ENCODE data around the gene LARGE2. TPM values are rescaled to one million over a fixed set of nuclear protein-coding genes. Genes with fewer than 3 reads are reported as not detected.

LARGE2 gene
- total and polyA plus RNA-seq, 2 experiments from 2014 or later: 4.3 to 9.7 TPM

DNA sequence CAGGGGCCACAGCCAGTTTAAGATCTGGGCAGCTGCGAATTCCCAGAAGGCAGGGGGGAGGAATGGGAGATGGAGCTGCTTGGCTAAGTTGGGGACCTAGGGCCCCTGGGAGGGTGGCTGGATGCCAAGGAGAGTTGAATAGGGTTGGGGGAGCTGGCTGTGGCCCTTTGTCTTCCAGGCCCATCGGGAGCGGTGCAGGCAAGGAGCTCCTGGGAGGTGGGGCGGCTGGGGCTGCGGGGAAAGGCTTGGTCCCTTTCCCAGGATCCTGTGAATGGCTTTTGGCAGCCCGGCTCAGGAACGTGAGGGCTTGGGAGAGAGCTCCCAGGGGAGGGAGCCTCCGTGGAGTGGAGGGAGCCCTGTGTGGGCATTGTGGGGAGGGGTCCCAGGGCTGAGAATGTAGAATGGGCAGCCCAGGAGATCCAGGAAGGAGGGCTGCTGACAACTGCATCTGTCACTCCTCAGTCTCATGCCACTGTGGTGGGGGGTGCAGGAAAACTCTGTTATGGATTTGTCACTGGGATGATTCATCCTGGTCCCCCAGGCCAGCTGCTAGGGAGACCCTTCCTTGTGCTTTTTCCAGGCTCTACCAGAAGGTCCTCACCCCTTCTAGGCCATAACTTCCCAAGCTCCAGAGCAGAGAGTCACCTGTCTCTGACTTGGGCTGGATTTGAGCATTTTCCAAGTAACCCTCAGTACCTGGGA is 21.4 kb upstream of the LARGE2 start:
- peak overlapping the region; percentile 21 for H3K4me3 ChIP-seq
- no peak overlapping the region for H2AFZ ChIP-seq
- no peaks in the 10 kb centered on the region for H3K79me2 ChIP-seq
- H3K27ac ChIP-seq: no peak overlapping the region
- H3K36me3 ChIP-seq (replicated peaks; ENCODE audit: insufficient read depth, low read depth): no peaks in the 10 kb centered on the region
- no peaks in the 10 kb centered on the region for H3K9me3 ChIP-seq (ENCODE audit: low read depth)
- no peaks in the 10 kb centered on the region for H3K9me2 ChIP-seq (replicated peaks; ENCODE audit: insufficient read depth)
- 50% methylated on average over 7 of the region's 8 CpGs for WGBS (ENCODE audit: low lambda C conversion rate, missing lambda C conversion rate)
- no peak for DNase-seq (ENCODE audit: low spot score)
- H3K4me2 ChIP-seq: peak overlapping the region; percentile 93
- H4K20me1 ChIP-seq (ENCODE audit: insufficient read depth, poor library complexity, severe bottlenecking): no peaks in the 10 kb centered on the region
- H3K27me3 ChIP-seq: no peaks in the 10 kb centered on the region
- TF ChIP-seq, protein P1, sequence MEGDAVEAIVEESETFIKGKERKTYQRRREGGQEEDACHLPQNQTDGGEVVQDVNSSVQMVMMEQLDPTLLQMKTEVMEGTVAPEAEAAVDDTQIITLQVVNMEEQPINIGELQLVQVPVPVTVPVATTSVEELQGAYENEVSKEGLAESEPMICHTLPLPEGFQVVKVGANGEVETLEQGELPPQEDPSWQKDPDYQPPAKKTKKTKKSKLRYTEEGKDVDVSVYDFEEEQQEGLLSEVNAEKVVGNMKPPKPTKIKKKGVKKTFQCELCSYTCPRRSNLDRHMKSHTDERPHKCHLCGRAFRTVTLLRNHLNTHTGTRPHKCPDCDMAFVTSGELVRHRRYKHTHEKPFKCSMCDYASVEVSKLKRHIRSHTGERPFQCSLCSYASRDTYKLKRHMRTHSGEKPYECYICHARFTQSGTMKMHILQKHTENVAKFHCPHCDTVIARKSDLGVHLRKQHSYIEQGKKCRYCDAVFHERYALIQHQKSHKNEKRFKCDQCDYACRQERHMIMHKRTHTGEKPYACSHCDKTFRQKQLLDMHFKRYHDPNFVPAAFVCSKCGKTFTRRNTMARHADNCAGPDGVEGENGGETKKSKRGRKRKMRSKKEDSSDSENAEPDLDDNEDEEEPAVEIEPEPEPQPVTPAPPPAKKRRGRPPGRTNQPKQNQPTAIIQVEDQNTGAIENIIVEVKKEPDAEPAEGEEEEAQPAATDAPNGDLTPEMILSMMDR (IDR thresholded peaks at IDR 0.05; ENCODE audit: poor library complexity): no peak
- TF ChIP-seq EZH2phosphoT487 (IDR thresholded peaks at IDR 0.05; ENCODE audit: low read depth, severe bottlenecking, unreplicated experiment) (no peak), EZH2 (IDR thresholded peaks at IDR 0.05; ENCODE audit: borderline replicate concordance) (no peak)
- peaks cover 6% of the 10 kb centered on the region for H3K4me1 ChIP-seq (ENCODE audit: insufficient read depth)

DNA sequence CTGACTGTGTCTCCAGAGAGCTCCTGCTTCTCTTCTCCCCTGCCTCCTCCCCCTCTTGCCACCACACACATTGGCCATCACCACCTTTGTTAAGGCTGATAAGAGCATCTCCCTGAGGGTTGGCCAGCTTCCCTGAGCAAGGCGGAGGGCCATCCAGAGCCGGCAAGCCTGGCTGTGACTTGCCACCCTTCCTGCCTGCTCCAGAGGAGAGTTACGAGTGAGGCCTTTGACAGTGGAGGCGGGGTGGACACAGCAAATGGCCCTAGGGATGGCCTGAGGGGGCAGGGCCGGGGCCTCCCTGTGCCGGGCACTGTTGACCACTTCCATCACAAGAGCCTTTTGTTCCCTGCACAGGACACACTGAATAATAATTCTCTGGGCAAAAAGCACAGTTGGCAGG is 20.8 kb upstream of the LARGE2 start:
- peaks cover 6% of the 10 kb centered on the region for H3K4me1 ChIP-seq (ENCODE audit: insufficient read depth)
- no peaks in the 10 kb centered on the region for H3K9me2 ChIP-seq (replicated peaks; ENCODE audit: insufficient read depth)
- H3K9me3 ChIP-seq (ENCODE audit: low read depth): no peaks in the 10 kb centered on the region
- H2AFZ ChIP-seq: no peak overlapping the region
- no peak overlapping the region for H3K27ac ChIP-seq
- H3K4me2 ChIP-seq: no peak overlapping the region
- no peak overlapping the region for H3K4me3 ChIP-seq
- H3K79me2 ChIP-seq: no peaks in the 10 kb centered on the region
- WGBS (ENCODE audit: low lambda C conversion rate, missing lambda C conversion rate): 92% methylated on average over 6 of the region's 6 CpGs
- DNase-seq (ENCODE audit: low spot score): no peak
- no peaks in the 10 kb centered on the region for H3K27me3 ChIP-seq
- no peaks in the 10 kb centered on the region for H4K20me1 ChIP-seq (ENCODE audit: insufficient read depth, poor library complexity, severe bottlenecking)
- TF ChIP-seq EZH2 (IDR thresholded peaks at IDR 0.05; ENCODE audit: borderline replicate concordance) (no peak), EZH2phosphoT487 (IDR thresholded peaks at IDR 0.05; ENCODE audit: low read depth, severe bottlenecking, unreplicated experiment) (no peak)
- TF ChIP-seq, protein P1 (IDR thresholded peaks at IDR 0.05; ENCODE audit: poor library complexity): no peak
- no peaks in the 10 kb centered on the region for H3K36me3 ChIP-seq (replicated peaks; ENCODE audit: insufficient read depth, low read depth)

DNA sequence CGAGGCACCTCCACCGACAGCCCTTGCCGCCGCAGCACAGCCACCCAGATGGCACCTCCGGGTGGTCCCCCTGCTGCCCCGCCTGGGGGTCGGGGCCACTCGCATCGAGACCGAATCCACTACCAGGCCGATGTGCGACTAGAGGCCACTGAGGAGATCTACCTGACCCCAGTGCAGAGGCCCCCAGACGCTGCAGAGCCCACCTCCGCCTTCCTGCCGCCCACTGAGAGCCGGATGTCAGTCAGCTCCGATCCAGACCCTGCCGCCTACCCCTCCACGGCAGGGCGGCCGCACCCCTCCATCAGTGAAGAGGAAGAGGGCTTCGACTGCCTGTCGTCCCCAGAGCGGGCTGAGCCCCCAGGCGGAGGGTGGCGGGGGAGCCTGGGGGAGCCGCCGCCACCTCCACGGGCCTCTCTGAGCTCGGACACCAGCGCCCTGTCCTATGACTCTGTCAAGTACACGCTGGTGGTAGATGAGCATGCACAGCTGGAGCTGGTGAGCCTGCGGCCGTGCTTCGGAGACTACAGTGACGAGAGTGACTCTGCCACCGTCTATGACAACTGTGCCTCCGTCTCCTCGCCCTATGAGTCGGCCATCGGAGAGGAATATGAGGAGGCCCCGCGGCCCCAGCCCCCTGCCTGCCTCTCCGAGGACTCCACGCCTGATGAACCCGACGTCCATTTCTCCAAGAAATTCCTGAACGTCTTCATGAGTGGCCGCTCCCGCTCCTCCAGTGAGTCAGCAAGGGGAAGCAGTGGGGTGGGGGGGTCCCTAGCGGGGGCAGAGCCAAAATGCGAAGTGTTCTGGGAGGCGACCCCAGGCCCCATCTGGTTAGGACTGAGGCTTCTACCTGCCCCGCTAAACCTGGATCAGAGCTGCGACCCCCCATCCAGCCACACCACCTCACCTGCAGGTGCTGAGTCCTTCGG is 19.7 kb upstream of the LARGE2 start:
- no peak for DNase-seq (ENCODE audit: low spot score)

More for the DNA sequence above, 19.7 kb upstream of the LARGE2 start:
- peaks cover 6% of the 10 kb centered on the region for H3K4me1 ChIP-seq (ENCODE audit: insufficient read depth)
- H2AFZ ChIP-seq: no peak overlapping the region
- no peaks in the 10 kb centered on the region for H3K36me3 ChIP-seq (replicated peaks; ENCODE audit: insufficient read depth, low read depth)
- no peak for TF ChIP-seq EZH2phosphoT487 (IDR thresholded peaks at IDR 0.05; ENCODE audit: low read depth, severe bottlenecking, unreplicated experiment)
- TF ChIP-seq, protein P1 (IDR thresholded peaks at IDR 0.05; ENCODE audit: poor library complexity): no peak
- no peak for TF ChIP-seq EZH2 (IDR thresholded peaks at IDR 0.05; ENCODE audit: borderline replicate concordance)
- no peaks in the 10 kb centered on the region for H3K27me3 ChIP-seq
- no peak overlapping the region for H3K4me2 ChIP-seq
- H3K9me2 ChIP-seq (replicated peaks; ENCODE audit: insufficient read depth): no peaks in the 10 kb centered on the region
- H3K27ac ChIP-seq: no peak overlapping the region
- H4K20me1 ChIP-seq (ENCODE audit: insufficient read depth, poor library complexity, severe bottlenecking): no peaks in the 10 kb centered on the region
- 96% methylated on average over 41 of the region's 56 CpGs for WGBS (ENCODE audit: low lambda C conversion rate, missing lambda C conversion rate)
- no peaks in the 10 kb centered on the region for H3K79me2 ChIP-seq
- H3K4me3 ChIP-seq: no peak overlapping the region
- no peaks in the 10 kb centered on the region for H3K9me3 ChIP-seq (ENCODE audit: low read depth)

All from hepatocyte (in vitro differentiated cells).